NCI-H82 (cell line): Measurements from ENCODE around the gene HYI.
A peak's percentile ranks its signal among the peaks of the same experiment; 100 is the strongest.
"Not testable (repeated sequence)": the region's sequence is repeated elsewhere in the genome, so short reads cannot be mapped to it uniquely, and the experiment has no call there.

Experiments used
- DNase-seq: peaks from one replicate; lab custom pipeline; 2025; lab: John Stamatoyannopoulos, UW

Gene HYI, protein sequence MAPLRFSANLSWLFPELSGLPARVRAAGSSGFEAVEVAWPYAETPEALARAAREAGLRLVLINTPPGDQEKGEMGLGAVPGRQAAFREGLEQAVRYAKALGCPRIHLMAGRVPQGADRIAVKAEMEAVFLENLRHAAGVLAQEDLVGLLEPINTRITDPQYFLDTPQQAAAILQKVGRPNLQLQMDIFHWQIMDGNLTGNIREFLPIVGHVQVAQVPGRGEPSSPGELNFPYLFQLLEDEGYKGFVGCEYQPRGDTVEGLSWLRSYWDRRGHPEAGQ

DNA sequence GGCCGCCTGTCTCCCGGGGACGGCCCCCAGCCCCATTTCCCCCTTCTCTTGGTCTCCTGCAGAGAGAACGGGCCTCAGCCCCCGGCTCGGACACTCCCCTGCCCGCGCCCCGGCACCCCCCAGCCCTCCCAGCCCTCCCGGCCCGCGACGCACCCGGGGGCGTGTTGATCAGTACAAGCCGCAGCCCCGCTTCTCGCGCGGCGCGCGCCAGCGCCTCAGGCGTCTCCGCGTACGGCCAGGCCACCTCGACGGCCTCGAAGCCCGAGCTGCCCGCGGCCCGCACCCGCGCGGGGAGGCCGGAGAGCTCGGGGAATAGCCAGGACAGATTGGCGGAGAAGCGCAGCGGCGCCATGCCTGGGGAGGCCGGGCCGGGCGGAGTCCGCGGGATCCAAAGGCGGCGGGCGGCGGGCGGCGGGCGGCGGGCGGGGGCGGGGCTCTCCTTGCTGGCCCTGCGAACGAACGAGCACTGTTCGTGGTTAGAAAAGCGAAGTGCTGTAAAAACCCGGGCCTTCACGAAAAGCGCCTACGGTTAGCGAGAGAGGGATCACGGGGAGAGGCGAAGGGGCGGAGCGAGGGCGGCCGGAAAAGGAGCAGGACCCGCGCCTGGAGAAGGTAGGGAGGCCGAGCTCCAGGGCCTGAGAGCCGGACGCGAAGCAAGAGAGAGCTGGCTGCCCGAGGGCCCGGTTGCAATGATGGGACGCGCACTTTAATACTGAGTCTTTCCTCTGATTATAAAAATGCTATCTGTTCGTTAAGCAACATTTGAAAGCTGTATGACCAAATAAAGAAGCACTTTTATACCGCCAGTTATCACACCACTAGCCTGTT, at the start of gene HYI:
Gene HYI, minus strand, starts transcription at position 490 of the 828 bp plus-strand sequence. Its CDS starts 138 bp downstream, at position 352.
- DNase-seq: peak; percentile 71

DNA sequence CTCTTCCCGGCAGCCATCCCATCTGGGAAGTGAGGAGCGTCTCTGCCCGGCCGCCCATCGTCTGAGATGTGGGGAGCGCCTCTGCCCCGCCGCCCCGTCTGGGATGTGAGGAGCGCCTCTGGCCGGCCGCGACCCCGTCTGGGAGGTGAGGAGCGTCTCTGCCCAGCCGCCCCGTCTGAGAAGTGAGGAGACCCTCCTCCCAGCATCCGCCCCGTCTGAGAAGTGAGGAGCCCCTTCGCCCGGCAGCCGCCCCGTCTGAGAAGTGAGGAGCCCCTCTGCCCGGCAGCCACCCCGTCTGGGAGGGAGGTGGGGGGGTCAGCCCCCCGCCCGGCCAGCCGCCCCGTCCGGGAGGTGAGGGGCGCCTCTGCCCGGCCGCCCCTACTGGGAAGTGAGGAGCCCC, 48.1 kb upstream of the HYI start:
- DNase-seq: not testable (repeated sequence)

- DNase-seq: no peak
Measured at GRCh38 chr1:43499898-43500297, 46.2 kb upstream of the HYI start.

GRCh38 chr1:43495204-43495603, 41.5 kb upstream of the HYI start:
- DNase-seq: no peak

DNA sequence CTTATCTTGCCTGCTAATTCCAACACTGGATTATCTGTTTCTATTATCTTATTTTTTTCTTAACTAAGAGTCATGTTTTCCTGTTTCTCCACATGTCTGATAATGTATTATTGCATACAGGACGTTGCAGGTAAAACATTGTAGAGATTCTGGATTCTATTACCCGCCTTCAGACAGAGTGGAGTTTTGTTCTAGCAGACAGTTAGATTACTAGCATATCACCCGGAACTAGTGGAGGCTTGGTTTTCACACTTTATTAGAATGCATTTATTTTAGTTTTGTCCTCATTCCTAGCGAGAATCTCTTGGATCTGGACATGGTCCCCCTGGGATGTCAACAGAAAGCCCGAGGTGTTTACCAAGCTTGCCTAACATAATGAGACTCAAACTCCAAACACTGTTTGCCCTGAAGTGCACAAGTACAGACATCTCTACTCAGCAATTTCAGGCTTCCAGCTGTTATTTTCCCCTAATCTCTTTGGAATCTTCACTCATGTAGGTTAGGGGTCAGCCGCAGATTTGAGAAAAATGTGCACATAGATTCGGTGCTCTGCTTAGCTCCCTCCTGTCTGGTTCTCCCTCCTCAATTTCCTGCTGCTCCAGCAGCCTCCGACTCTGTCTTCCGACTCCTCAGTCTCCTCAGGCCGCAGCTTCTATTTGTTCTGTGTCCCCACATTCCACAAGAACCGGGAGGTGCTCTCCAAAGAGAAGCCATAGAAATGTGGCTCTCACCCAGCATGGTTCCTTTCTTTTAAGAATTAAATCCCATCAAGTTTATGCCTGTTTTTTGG, 40.1 kb upstream of the HYI start:
- peak; percentile 34 for DNase-seq

DNA sequence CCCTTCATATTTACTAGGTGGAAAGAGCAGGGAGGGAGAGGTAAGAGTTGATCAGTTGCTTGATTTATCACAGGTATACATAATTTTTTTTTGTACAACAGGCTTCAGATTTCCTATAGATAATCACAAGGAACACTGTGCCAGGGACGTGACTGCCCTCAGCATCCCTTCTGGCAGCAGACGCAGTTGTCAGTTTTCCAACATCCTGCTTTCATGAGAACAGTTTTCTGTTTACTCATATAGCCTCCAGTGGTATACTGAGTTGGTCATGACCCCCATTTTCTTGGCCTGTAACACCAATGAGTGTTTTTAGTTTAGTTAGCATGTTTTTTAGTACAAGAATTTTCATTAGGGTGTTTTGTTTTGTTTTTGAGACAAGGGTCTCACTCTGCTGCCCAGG, 39.1 kb upstream of the HYI start:
- no peak for DNase-seq

DNA sequence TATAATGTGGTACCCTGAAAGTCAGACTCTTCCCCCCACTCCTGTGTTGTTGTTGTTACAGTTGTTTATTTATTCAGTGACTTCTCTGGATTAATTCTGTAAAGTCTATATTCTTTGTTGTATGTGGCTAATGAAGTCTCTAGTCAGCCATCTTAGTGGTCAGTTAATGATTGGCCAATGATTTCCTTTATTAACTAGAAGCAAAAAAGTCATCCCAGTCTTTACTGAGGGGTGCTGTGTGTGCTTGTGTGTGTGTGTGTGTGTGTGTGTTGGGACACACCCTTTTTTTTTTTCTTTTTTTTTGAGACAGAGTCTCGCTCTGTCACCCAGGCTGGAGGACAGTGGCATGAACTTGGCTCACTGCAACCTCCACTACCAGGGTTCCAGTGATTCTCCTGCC, 37.3 kb upstream of the HYI start:
- no peak for DNase-seq

- DNase-seq: no peak
Measured at GRCh38 chr1:43488165-43488564, 34.4 kb upstream of the HYI start.

DNA sequence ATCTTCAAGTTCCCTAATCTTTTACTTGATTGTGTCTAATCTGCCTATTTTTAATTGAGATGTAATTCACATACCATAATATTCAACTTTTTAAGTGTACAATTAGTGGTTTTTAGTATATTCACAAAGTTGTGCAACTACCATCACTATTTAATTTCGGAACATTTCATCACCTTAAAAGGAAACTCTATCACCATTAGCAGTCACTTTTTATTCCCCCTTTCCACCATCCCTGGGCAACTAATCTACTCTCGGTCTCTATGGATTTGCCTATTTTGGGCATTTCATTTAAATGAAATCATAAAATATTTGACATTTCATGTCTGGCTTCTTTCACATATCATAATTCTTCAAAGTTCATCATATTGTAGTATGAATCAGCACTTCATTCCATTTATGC, 30.6 kb upstream of the HYI start:
- DNase-seq: no peak

GRCh38 chr1:43482215-43482614, 28.5 kb upstream of the HYI start:
- DNase-seq: no peak

DNA sequence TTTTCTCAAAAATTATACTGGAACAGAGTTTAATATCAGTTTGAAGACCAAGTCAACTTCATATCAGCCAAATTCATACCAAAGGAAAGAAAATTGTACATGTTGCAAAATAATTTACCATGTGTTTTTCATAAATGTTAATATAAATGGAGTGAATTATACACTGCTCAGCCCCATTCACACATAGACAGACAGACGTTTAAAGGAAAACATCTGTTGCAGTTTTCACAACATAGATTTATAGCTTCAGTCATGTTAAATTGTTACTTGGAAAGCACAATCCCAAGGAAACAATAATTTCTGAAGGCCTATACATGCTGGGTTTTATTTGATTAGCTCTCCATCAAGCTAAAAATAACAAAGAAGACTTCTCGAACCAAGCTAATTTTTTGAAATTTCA, 27.8 kb upstream of the HYI start:
- no peak for DNase-seq

- no peak for DNase-seq
Measured at GRCh38 chr1:43479414-43479813, 25.7 kb upstream of the HYI start.

DNA sequence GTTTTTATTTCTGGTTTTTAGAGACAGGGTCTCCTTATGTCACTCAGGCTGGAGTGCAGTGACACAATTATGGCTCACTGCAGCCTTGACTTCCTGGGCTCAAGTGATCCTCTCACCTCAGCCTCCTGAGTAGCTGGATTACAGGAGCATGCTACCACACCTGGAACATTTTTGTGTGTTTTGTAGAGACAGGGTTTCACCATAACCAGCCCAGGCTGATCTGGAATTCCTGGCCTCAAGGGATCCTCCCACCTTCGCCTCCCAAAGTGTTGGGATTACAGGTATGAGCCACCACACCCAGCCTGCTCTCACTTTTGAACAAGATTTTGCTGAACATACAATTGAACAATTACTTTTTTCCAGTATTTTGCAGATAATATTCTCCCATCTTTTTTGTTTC, 24.0 kb upstream of the HYI start:
- no peak for DNase-seq

DNA sequence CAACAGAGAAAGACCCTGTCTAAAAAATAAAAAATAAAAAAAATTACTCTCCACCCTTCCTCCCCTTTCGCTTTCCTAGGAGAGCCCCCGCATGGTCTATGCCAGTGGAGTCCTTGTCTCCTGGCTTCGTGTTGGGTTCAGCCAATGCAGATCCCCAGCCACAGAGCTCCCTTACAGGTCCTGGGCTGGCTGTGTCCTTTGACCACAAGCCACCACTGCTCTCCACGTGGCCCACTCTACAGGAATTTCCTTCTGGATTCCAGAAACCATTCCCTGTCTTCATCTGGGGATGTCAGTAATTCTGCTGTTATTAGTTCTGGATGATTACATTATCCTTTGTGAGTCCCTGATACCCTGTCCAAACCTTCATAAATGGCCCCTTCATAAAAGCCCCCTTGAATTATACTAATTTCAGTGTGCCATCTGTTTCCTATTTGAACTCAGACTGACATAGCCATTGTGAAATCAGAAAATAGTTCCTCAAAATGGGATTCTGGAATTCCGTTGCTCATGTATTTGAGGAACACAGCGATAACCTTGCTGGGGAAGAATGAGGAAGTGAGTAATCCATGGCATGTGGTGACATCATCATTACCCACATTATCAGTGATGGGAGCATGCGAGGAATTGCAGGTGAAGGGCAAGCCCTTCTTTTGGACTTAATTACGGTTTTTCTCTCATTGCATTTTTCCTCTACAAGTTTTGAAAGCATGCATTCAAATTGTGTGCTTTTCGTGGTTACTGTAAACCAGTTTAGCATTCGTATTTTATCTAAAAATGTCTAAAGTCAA, 22.1 kb upstream of the HYI start:
- DNase-seq: not testable (repeated sequence)

DNA sequence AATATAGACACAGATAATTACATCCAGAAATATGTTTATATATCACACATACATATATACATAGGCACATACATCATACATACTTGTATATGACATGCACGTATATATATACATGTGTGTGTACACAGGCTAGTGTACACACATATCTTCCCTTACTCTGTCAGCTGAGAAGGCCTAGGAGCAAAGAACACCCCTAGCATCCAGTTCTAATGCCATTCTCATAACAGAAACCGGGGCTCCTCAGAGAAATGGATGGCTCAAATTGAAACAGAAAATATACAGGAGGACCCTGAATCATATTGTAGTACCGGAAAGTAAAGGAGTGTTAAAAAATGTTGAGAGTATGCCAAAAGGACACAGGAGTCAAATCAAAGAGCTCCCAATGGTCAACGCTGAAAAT, 19.7 kb upstream of the HYI start:
- no peak for DNase-seq

DNA sequence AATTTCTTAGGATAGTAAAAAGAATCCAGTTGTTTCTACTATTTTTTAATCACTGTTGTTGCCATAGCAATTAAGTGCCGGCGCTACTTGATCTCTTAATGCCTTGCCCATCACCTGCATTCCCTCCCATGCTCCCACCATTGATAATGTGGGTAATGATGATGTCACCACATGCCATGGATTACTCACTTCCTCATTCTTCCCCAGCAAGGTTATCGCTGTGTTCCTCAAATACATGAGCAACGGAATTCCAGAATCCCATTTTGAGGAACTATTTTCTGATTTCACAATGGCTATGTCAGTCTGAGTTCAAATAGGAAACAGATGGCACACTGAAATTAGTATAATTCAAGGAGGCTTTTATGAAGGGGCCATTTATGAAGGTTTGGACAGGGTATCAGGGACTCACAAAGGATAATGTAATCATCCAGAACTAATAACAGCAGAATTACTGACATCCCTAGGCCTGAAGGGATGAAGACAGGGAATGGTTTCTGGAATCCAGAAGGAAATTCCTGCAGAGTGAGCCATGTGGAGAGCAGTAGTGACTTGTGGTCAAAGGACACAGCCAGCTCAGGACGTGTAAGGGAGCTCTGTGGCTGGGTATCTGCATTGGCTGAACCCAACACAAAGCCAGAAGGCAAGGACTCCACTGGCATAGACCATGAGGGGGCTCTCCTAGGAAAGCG, 18.9 kb upstream of the HYI start:
- peak; percentile 42 for DNase-seq

DNA sequence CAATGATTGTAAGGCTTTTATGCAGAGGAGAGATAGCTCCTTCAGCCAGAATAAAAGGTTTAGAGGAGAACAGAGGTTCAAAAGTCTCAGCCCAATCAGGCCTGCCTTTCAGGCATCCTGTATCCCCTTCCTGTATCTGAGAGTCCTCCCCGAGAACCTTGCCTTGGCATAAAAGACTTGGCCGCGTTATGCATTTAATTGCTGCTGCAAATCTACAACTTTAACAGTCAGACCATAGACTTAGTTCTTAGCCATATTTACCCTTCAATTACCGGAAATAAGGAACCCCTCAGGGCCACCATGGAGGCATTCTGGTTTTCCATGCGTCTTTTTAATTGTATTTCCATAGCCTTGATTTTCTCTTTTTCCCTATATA, 18.3 kb upstream of the HYI start:
- no peak for DNase-seq

DNA sequence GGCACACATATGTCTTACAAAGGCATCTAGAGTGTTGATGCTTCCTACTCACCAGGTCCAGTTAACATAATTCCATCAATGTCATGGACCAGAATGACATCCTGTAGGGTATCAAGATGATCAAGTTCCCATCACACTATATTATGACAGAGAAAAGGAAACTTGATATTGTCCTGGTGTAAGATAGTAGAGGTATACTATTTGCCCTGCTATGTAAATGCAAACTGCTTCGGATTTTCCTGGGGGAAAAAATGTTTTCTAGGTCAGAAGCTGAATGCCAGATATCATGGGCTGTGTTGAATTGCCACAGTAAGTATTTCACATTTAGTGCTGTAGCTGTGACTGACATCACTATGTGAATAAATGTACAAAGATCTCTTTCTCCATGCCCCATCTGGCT, 16.2 kb upstream of the HYI start:
- no peak for DNase-seq

GRCh38 chr1:43468414-43468813, 14.7 kb upstream of the HYI start:
- DNase-seq: no peak

DNA sequence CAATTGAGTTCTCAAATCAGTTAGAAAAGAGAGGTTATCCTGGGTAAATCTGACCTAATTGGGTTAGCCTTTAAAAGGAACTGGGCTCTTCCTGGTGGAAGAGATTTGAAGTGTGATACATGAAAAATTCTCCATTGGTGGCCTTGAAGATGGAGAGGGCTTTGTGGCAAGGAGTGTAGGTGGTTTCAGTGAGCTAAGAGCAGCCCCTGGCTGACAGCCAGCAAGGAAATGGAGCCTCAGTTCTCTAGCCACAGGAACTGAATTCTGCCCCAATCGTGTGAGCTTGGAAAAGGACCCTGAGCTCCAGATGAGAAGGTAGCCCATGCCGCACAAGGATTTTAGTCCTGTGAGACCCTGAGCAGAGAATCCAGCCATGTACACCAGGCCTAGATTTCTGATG, 12.7 kb upstream of the HYI start:
- DNase-seq: peak; percentile 83

- DNase-seq: peak; percentile 48
Measured at GRCh38 chr1:43465505-43466067, 11.9 kb upstream of the HYI start.
